Right lung (tissue), 5 donors: Measurements from ENCODE around the gene CENPVL1. TPM values are rescaled to one million over a fixed set of nuclear protein-coding genes. Genes with fewer than 3 reads are reported as not detected.

Experiments used
- polyA plus RNA-seq, 5 donors: library from polyadenylated mRNA; unstranded; fragments of 120-200 nt; gene quantifications; one replicate each; pipeline versions ENCODE4 v1.2.1 to v1.2.3, GENCODE V29; 2013; ENCODE audit warnings: inconsistent platforms in 1 of 5, low replicate concordance in 1 of 5; ENCODE audit not compliant: insufficient read length in 5 of 5, insufficient read depth in 1 of 5

The CENPVL1 gene
- polyA plus RNA-seq, 5 donors: not detected

Other genes with a start within 250 kb of the CENPVL1 start
- 10 to 100 TPM in 1 of 5 donors, 1 to 10 TPM in 4; 7.3 to 11.4 (median 9.0) TPM for gene NUDT11, start 213.9 kb upstream of the CENPVL1 start, polyA plus RNA-seq
- gene CENPVL3, start 91.6 kb upstream of the CENPVL1 start, polyA plus RNA-seq: under 1 TPM in 3 of 5 donors, not detected in 2; 0.07 to 0.10 (median 0.08) TPM
- gene CENPVL2, start 27.7 kb upstream of the CENPVL1 start, polyA plus RNA-seq: not detected
- 10 to 100 TPM; 15.6 to 19.1 (median 16.7) TPM for gene GSPT2, start 32.9 kb downstream of the CENPVL1 start, polyA plus RNA-seq
- gene MAGED1, start 183.1 kb downstream of the CENPVL1 start, polyA plus RNA-seq: 100 to 1,000 TPM; 261 to 333 (median 289) TPM